Stimulated activated CD8-positive, alpha-beta memory T cell treated with anti-CD3 and anti-CD28 coated beads, Interleukin-4, amount 100 ng/mL, for 48 hours (primary cell): ENCODE data around the gene RXFP4.
"Not testable (repeated sequence)": the region's sequence is repeated elsewhere in the genome, so short reads cannot be mapped to it uniquely, and the experiment has no call there.

ENCODE experiments used
- DNase-seq: peaks from one replicate; pipeline ENCODE4 v3.0.0-alpha.2; 2020

Gene RXFP4

GRCh38 chr1:155979597-155980343, 38.3 kb downstream of the RXFP4 start:
- no peak for DNase-seq

DNA sequence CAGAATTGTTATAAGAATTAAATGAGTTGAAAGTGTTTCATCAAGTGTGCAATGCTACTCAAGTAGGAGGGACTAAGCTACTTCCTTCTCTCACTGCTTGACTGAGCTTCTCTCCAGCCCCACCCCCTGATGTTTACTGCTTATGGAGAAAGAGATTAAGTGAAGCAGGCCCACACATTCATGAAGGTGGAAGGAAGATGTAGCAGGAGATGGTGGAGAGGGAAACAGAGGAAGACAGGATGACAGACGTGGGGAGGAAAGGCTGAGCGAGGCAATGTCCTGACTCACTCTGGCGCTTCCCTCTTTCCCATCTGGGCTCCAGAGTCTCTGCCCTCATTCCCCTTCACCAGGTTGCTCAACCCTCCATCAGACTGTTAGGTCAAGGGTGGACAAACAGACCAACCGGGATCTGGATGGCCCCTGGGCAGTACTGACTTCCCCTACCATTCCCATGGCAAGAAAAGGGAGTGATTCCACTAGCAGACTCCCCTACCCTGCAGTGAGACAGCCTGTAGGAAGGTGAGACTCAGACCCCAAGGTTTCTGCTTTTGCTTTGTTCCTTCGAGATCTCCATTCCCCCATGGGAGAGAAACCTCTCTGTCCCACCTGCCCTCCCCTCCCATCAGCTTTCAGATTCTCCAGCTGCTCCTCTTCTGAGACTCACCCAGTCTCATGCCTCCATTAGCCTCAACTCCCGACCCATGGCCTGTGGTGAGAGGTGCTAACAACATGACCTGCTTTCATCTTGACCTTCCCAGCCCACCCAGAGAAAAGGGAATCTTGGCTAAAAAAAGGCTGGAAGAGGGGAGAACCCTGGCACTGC, 40.0 kb downstream of the RXFP4 start:
- no peak for DNase-seq

GRCh38 chr1:155982106-155982505, 40.7 kb downstream of the RXFP4 start:
- DNase-seq, result no peak

DNA sequence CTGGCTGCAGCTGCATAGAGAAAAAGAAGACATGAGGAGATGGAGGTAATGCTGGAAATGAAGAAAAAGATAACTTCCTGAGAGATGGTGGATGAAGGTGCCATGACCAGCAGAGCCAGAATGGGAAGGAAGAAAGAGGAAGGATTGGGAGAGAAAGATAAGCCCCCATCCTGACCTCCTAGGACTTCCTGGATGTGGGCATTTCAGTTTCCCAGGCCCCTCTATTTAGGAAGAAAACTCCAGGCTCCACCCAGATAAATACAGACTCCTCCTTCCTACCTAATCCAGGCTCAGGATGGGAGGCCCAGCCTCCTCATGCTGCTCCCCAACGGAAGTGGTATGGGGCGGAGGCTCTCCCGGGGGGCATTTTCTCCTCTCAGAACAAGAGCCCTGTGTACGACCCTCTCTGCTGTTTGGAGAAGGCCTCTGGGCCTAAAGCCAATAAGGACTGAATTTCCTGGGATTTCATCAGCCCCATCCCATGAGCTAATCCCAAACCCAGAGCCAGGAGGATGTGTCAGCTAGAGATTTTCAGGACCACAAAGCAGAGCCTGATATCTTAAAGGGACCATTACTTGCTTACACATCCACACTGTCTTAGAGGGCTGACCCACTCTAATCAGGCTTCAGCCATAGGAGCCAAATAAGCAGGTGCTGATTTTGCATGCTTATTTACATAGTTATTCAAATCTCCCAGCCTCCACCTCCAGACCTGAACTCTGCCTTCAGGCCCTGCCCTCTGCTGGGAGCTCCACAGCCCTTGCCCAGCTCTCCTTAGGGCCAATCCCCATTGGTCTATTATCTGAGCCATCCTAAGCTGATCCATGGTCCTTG, 42.0 kb downstream of the RXFP4 start:
- no peak for DNase-seq

GRCh38 chr1:155984341-155984740, 42.9 kb downstream of the RXFP4 start:
- no peak for DNase-seq

GRCh38 chr1:155984903-155985645, 43.6 kb downstream of the RXFP4 start:
- not testable (repeated sequence) for DNase-seq

DNA sequence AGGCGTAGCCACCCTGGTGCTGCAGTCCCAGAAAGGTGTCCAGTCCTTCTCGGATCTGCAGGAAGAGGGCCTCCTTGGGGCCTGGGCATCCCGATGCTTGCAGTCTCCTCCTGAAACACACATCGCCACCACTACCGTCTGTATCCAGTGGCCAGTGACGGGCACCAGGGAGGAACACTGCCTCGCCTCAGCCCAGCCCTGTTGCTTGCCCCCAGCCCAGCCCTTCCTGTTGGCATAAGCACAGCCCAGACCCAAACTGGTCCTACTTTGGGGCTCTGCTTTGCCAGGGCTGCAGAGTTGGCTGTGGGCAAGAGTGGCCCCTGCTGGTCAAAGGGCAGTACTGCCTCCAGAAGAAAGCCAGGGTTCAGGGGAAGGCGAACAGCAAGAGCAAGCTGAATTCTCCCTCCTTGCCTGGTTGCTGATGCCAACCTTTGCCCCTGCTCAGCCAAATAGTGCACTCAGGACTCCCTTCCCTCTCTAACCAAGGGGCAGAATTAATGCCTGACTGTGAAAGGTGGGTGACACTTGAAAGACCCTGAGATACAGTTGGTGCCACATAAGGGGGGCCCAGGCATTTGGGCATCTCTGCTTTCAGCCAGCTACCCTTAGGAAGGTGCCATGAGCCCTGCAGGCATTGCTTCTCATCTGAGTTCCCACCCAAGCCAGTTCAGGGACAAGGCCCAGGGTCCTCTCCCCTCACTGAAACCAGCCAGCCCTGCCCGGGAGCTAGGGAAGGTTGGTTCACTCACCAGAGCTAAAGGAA, 48.0 kb downstream of the RXFP4 start:
- peak; percentile 84 for DNase-seq

DNA sequence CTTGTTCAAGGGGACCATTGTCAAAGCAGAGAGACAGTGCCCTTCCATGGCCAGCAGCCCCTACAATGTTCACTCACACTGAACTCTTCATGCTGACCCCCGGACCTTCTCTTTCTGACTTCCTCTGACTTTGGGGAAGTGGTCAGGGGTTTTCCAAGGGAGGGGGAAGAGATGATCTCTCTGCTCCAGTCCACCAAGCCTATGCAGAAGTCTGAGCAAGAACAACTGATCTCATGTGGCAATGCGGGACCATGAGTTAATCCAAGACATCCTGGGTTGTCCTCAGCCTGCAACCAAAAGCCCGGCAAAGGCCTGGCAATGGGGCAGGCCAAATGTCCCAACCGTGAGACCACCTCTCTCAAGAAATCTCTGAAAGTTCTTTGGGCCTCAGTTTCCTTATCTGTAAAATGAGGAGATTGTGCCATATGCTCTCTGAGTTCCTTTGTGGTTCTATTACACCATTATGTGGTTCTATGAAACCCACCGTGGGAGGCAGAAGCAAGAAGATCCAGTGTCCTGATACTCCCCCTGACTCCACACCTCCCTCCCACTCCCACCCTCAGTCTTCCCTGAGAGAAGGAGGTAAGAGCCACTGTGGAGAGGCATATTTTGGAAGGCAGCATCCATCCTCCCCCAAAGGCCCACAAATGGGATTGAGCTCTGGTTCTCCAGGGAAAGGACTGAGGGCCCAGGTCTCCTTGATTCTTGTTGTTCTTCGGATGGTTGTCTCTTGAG, 48.7 kb downstream of the RXFP4 start:
- DNase-seq, result no peak
